Ectodermal cell (in vitro differentiated cells): ENCODE results near the gene RAP2C.

Source experiments
- H3K27ac ChIP-seq: 2 replicates; pipeline ENCODE4 v1.7.0; 2013; ENCODE audit warnings: mild to moderate bottlenecking, low read depth, low read length; ENCODE audit not compliant: insufficient read depth, poor library complexity, severe bottlenecking
- H3K27me3 ChIP-seq: 2 replicates; pipeline ENCODE4 v1.7.0; 2013; ENCODE audit warnings: mild to moderate bottlenecking, low read length; ENCODE audit not compliant: insufficient read depth, control insufficient read depth, poor library complexity, severe bottlenecking
- H3K36me3 ChIP-seq: one replicate; pipeline ENCODE4 v1.7.0; 2013; ENCODE audit warnings: low read length; ENCODE audit not compliant: control insufficient read depth, insufficient read depth
- H3K4me1 ChIP-seq: one replicate; pipeline ENCODE4 v1.7.0; 2013; ENCODE audit warnings: low read length; ENCODE audit not compliant: control insufficient read depth, insufficient read depth
- H3K4me3 ChIP-seq: 2 replicates; pipeline ENCODE4 v1.7.0; 2013; ENCODE audit warnings: low read depth, low read length, control low read depth; ENCODE audit not compliant: insufficient read depth
- H3K9me3 ChIP-seq: 2 replicates; pipeline ENCODE4 v1.7.0; 2013; ENCODE audit warnings: mild to moderate bottlenecking, low read length, moderate library complexity; ENCODE audit not compliant: control insufficient read depth
- WGBS, 2 experiments: methylation state at CpG; one replicate each; pipeline ENCODE4 v1.1.7; 2013; ENCODE audit warnings: missing lambda C conversion rate in 2 of 2; 5-methylcytosine and 5-hydroxymethylcytosine counted together

The RAP2C gene

DNA sequence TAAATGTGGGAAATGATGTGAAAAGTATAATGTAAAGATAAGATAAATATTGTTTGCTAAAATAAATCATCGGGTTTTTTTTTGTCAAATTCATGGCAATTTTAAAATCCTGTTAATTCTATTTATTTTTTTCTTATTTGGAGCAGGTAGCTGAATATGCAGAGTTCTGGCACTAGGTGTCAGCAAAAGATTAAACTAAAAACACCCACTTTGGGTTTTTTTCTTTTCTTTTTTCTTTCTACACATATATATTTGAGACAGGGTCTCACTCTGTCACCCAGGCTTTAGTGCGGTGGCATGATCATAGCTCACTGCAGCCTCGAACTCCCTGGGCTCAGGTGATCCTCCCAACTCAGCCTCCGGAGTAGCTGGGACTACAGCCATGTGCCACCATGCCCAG is 6.9 kb upstream of the RAP2C start:
- Histone ChIP-seq H3K36me3 (no peaks in the 10 kb centered on the region), H3K27me3 (no peaks in the 10 kb centered on the region), H3K27ac (no peak overlapping the region), H3K4me1 (no peaks in the 10 kb centered on the region), H3K4me3 (no peak overlapping the region), H3K9me3 (no peaks in the 10 kb centered on the region)
- 86 to 88% methylated on average over 2 to 3 of the region's 4 CpGs for WGBS, 2 experiments

- WGBS, 2 experiments, result 1% methylated on average over 44 to 45 of the region's 45 CpGs
- peak overlapping the region; percentile 36 for H3K27ac ChIP-seq
Observed at GRCh38 chrX:132218100-132218812, 991 bp downstream of the RAP2C start.

DNA sequence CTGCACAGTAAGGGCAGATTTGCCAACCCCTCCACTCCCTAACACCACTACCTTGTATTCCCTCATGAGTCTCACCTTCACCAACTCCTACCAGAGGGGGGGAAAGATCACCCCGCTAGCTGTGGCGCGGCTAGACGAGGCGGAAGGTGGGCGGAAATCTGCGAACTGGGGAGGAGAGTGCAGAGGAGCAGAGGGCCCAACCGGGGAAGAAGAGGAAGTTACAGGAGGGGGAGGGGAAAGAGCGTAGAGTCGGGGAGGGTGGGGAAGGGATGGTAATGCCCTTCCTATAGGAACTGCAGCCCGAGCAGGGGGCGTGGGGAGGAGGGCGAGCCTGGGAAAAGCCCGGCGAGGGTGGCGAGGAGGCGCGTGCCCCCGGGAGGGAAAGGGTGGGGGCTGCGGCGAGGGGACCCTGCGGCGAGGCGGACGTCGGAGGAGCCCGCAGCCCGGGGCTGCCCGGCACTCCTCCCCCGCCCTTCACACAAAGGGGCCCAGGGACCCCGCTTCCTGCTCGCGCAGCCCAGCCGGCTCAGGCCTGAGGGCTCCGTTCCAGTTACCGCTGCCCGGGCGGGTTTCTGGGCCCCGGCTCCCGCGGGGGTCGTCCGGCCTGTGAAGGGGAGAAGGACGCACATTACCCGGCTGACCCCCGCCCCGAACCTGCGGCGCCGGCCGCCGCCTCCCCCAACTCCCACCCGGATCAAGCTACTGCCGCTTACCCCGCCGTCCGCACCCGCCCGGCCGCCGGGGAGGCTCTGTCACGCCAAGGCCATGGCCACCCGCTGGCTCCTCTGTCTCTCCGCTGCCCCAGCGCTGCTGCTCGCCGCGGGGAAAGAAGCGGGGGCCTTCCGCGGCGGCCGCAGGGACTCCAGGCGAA is 1.8 kb downstream of the RAP2C start:
- H3K4me1 ChIP-seq, result no peaks in the 10 kb centered on the region
- no peaks in the 10 kb centered on the region for H3K27me3 ChIP-seq
- peak overlapping the region; percentile 65 for H3K4me3 ChIP-seq
- H3K36me3 ChIP-seq, result peaks cover 3% of the 10 kb centered on the region
- no peaks in the 10 kb centered on the region for H3K9me3 ChIP-seq
- H3K27ac ChIP-seq, result peak overlapping the region; percentile 90
- WGBS, 2 experiments, result 0% methylated on average over 64 to 67 of the region's 74 CpGs

More at GRCh38 chrX:132218100-132218812, 991 bp downstream of the RAP2C start:
- H3K36me3 ChIP-seq, result no peaks in the 10 kb centered on the region
- peak overlapping the region; percentile 65 for H3K4me3 ChIP-seq
- H3K27me3 ChIP-seq, result no peaks in the 10 kb centered on the region
- no peaks in the 10 kb centered on the region for H3K4me1 ChIP-seq
- no peaks in the 10 kb centered on the region for H3K9me3 ChIP-seq

DNA sequence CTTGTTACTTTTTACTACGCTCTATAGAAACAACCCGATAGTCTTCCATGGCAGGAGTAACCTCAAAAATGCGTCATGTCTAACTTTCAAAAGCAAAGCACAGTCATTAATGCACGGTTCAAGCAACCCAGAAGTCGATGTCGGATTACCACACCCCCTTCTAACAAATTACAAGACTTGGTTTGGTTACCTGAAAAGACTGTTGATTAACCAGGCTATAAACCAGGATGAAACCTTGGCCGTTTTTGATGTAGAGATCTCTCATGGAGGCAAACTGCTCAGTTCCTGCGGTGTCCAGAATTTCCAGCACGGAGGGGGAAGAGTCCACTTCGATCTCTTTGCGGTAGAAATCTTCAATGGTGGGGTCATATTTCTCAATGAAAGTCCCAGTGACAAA is 2.4 kb downstream of the RAP2C start:
- Histone ChIP-seq H3K4me1 (no peaks in the 10 kb centered on the region), H3K4me3 (peak overlapping the region; percentile 65), H3K9me3 (no peaks in the 10 kb centered on the region), H3K27me3 (no peaks in the 10 kb centered on the region), H3K27ac (no peak overlapping the region), H3K36me3 (peaks cover 3% of the 10 kb centered on the region)
- WGBS, 2 experiments, result 3 to 4% methylated on average over 11 of the region's 11 CpGs

DNA sequence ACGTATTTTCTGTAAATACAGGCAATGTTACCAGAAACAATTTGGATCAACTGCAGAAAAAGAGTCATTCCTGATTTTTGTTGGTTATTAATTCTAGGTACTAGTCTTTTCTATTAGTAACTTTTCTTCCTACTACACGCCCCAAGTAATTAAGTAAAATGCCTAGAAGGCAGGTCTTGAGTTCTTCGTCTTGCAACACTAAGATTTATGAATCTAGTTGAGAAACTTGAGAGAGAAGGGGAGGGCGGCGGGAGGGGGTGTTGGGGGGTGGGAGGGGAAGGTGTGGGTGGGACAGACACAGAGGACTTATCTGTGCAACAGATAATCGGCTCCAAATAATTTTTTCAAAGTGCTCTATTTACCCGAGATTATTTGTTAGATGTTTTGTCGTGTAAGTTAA is 3.0 kb downstream of the RAP2C start:
- whole genome bisulfite sequencing, 2 experiments, result 4 to 36% methylated on average over 3 to 4 of the region's 8 CpGs
- Histone ChIP-seq H3K4me3 (peak overlapping the region; percentile 65), H3K27me3 (no peaks in the 10 kb centered on the region), H3K4me1 (no peaks in the 10 kb centered on the region), H3K36me3 (peaks cover 3% of the 10 kb centered on the region), H3K27ac (no peak overlapping the region), H3K9me3 (no peaks in the 10 kb centered on the region)

GRCh38 chrX:132214518-132214917 is 4.7 kb downstream of the RAP2C start:
- Histone ChIP-seq H3K27ac (no peak overlapping the region), H3K9me3 (no peaks in the 10 kb centered on the region), H3K4me1 (no peaks in the 10 kb centered on the region), H3K27me3 (no peaks in the 10 kb centered on the region), H3K4me3 (no peak overlapping the region), H3K36me3 (peaks cover 3% of the 10 kb centered on the region)
- 91 to 93% methylated on average over 2 of the region's 2 CpGs for WGBS, 2 experiments

- Histone ChIP-seq H3K4me1 (no peaks in the 10 kb centered on the region), H3K4me3 (no peak overlapping the region), H3K27ac (no peak overlapping the region), H3K27me3 (no peaks in the 10 kb centered on the region), H3K9me3 (no peaks in the 10 kb centered on the region), H3K36me3 (peaks cover 3% of the 10 kb centered on the region)
Observed at GRCh38 chrX:132209527-132209926, 9.7 kb downstream of the RAP2C start.

GRCh38 chrX:132208422-132208821 is 10.8 kb downstream of the RAP2C start:
- H3K4me1 ChIP-seq, result no peaks in the 10 kb centered on the region
- no peaks in the 10 kb centered on the region for H3K27me3 ChIP-seq
- WGBS, 2 experiments, result 83% methylated on average over 1 of the region's 1 CpG; no CpG with 5 or more reads in 1 of the 2 experiments
- H3K27ac ChIP-seq, result no peak overlapping the region
- H3K9me3 ChIP-seq, result no peaks in the 10 kb centered on the region
- H3K4me3 ChIP-seq, result no peak overlapping the region
- H3K36me3 ChIP-seq, result peaks cover 3% of the 10 kb centered on the region

GRCh38 chrX:132207996-132208395 is 11.3 kb downstream of the RAP2C start:
- H3K36me3 ChIP-seq, result peaks cover 3% of the 10 kb centered on the region
- no peak overlapping the region for H3K4me3 ChIP-seq

GRCh38 chrX:132206259-132206658 is 13.0 kb downstream of the RAP2C start:
- H3K9me3 ChIP-seq, result no peaks in the 10 kb centered on the region
- H3K36me3 ChIP-seq, result no peaks in the 10 kb centered on the region
- H3K4me3 ChIP-seq, result no peak overlapping the region
- H3K4me1 ChIP-seq, result no peaks in the 10 kb centered on the region
- H3K27ac ChIP-seq, result no peak overlapping the region
- H3K27me3 ChIP-seq, result no peaks in the 10 kb centered on the region
- 92 to 93% methylated on average over 4 to 5 of the region's 5 CpGs for whole genome bisulfite sequencing, 2 experiments

More at GRCh38 chrX:132207996-132208395, 11.3 kb downstream of the RAP2C start:
- WGBS, 2 experiments, result 100% methylated on average over 2 of the region's 2 CpGs; no CpG with 5 or more reads in 1 of the 2 experiments
- Histone ChIP-seq H3K27me3 (no peaks in the 10 kb centered on the region), H3K9me3 (no peaks in the 10 kb centered on the region), H3K27ac (no peak overlapping the region), H3K4me1 (no peaks in the 10 kb centered on the region)
